HUES64 (cell line): ENCODE measurements around the gene SCYL2.
"Not testable (repeated sequence)": the region's sequence is repeated elsewhere in the genome, so short reads cannot be mapped to it uniquely, and the experiment has no call there.

Experiments used
- H3K27ac ChIP-seq: 2 replicates; pipeline ENCODE4 v1.7.0; 2013; ENCODE audit warnings: low read depth, low read length, inconsistent platforms
- H3K27me3 ChIP-seq: 2 replicates; pipeline ENCODE4 v1.6.1; 2013; ENCODE audit warnings: mild to moderate bottlenecking, low read length; ENCODE audit not compliant: insufficient read depth
- H3K36me3 ChIP-seq: 2 replicates; pipeline ENCODE4 v1.6.1; 2013; ENCODE audit warnings: mild to moderate bottlenecking, low read length; ENCODE audit not compliant: insufficient read depth
- H3K4me1 ChIP-seq: 2 replicates; pipeline ENCODE4 v1.6.1; 2013; ENCODE audit warnings: mild to moderate bottlenecking, low read length, moderate library complexity; ENCODE audit not compliant: insufficient read depth
- H3K4me3 ChIP-seq: 2 replicates; pipeline ENCODE4 v1.5.1; 2013; ENCODE audit warnings: mild to moderate bottlenecking, low read length, moderate library complexity
- H3K9ac ChIP-seq: 2 replicates; pipeline ENCODE4 v1.6.1; 2013; ENCODE audit warnings: mild to moderate bottlenecking, low read depth, low read length
- H3K9me3 ChIP-seq: 2 replicates; pipeline ENCODE4 v1.6.1; 2013; ENCODE audit warnings: low read depth, low read length; ENCODE audit not compliant: insufficient read depth
- WGBS: fragments of 150-250, 120-280 bp; methylation state at CpG from one replicate; pipeline ENCODE4 v1.1.7; 2013; ENCODE audit warnings: missing lambda C conversion rate; 5-methylcytosine and 5-hydroxymethylcytosine counted together

The SCYL2 gene

GRCh38 chr12:100290016-100290415 lies 23.0 kb downstream of the SCYL2 start:
- Histone ChIP-seq H3K9me3 (no peaks in the 10 kb centered on the region), H3K36me3 (peaks cover 39% of the 10 kb centered on the region), H3K4me3 (no peak overlapping the region), H3K27me3 (no peaks in the 10 kb centered on the region), H3K27ac (no peak overlapping the region), H3K4me1 (no peaks in the 10 kb centered on the region), H3K9ac (no peak overlapping the region)
- WGBS = no CpG with 5 or more reads among the region's 3 CpGs

- Histone ChIP-seq H3K4me1 (no peaks in the 10 kb centered on the region), H3K27ac (no peak overlapping the region)
- 80% methylated on average over 1 of the region's 1 CpG for WGBS
Observed at GRCh38 chr12:100293017-100293416, 26.0 kb downstream of the SCYL2 start.

GRCh38 chr12:100294366-100294765 lies 27.4 kb downstream of the SCYL2 start:
- H3K9ac ChIP-seq, H3K4me1 ChIP-seq, H3K9me3 ChIP-seq, H3K27me3 ChIP-seq, H3K4me3 ChIP-seq, H3K27ac ChIP-seq: not testable (repeated sequence)
- WGBS = 94% methylated on average over 13 of the region's 24 CpGs
- H3K36me3 ChIP-seq = peaks cover 52% of the 10 kb centered on the region

More at GRCh38 chr12:100293017-100293416, 26.0 kb downstream of the SCYL2 start:
- H3K9ac ChIP-seq = no peak overlapping the region
- no peaks in the 10 kb centered on the region for H3K9me3 ChIP-seq
- H3K36me3 ChIP-seq = peaks cover 40% of the 10 kb centered on the region
- no peaks in the 10 kb centered on the region for H3K27me3 ChIP-seq
- no peak overlapping the region for H3K4me3 ChIP-seq

- no peak overlapping the region for H3K27ac ChIP-seq
- 97% methylated on average over 4 of the region's 4 CpGs for WGBS
- H3K27me3 ChIP-seq = no peaks in the 10 kb centered on the region
- peaks cover 67% of the 10 kb centered on the region for H3K36me3 ChIP-seq
- no peaks in the 10 kb centered on the region for H3K4me1 ChIP-seq
- H3K9ac ChIP-seq = no peak overlapping the region
- no peaks in the 10 kb centered on the region for H3K9me3 ChIP-seq
- H3K4me3 ChIP-seq = no peak overlapping the region
Observed at GRCh38 chr12:100295764-100296555, 29.0 kb downstream of the SCYL2 start.

- Histone ChIP-seq H3K9me3 (no peaks in the 10 kb centered on the region), H3K36me3 (peaks cover 68% of the 10 kb centered on the region), H3K9ac (no peak overlapping the region), H3K4me3 (no peak overlapping the region), H3K4me1 (no peaks in the 10 kb centered on the region), H3K27me3 (no peaks in the 10 kb centered on the region), H3K27ac (no peak overlapping the region)
- 91% methylated on average over 1 of the region's 1 CpG for whole genome bisulfite sequencing
Observed at GRCh38 chr12:100302081-100302480, 35.1 kb downstream of the SCYL2 start.

- Histone ChIP-seq H3K36me3 (peaks cover 55% of the 10 kb centered on the region), H3K4me3 (no peak overlapping the region), H3K27me3 (no peaks in the 10 kb centered on the region), H3K4me1 (no peaks in the 10 kb centered on the region), H3K27ac (no peak overlapping the region), H3K9ac (no peak overlapping the region), H3K9me3 (no peaks in the 10 kb centered on the region)
- 98% methylated on average over 4 of the region's 4 CpGs for WGBS
Observed at GRCh38 chr12:100303831-100304230, 36.9 kb downstream of the SCYL2 start.

- whole genome bisulfite sequencing = 96% methylated on average over 7 of the region's 7 CpGs
- not testable (repeated sequence) for H3K27me3 ChIP-seq, H3K9me3 ChIP-seq, H3K9ac ChIP-seq, H3K27ac ChIP-seq, H3K4me1 ChIP-seq, H3K4me3 ChIP-seq
- H3K36me3 ChIP-seq = peaks cover 52% of the 10 kb centered on the region
Observed at GRCh38 chr12:100304334-100304733, 37.4 kb downstream of the SCYL2 start.

GRCh38 chr12:100308138-100308537 lies 41.2 kb downstream of the SCYL2 start:
- not testable (repeated sequence) for H3K27me3 ChIP-seq, H3K9ac ChIP-seq, H3K27ac ChIP-seq, H3K9me3 ChIP-seq, H3K4me1 ChIP-seq, H3K4me3 ChIP-seq
- WGBS = 94% methylated on average over 4 of the region's 5 CpGs
- H3K36me3 ChIP-seq = peaks cover 55% of the 10 kb centered on the region

- Histone ChIP-seq H3K4me1 (no peaks in the 10 kb centered on the region), H3K4me3 (no peak overlapping the region), H3K9ac (no peak overlapping the region), H3K27me3 (no peaks in the 10 kb centered on the region), H3K9me3 (no peaks in the 10 kb centered on the region), H3K27ac (no peak overlapping the region), H3K36me3 (peaks cover 69% of the 10 kb centered on the region)
- WGBS = 100% methylated on average over 1 of the region's 1 CpG
Observed at GRCh38 chr12:100311317-100311716, 44.3 kb downstream of the SCYL2 start.

GRCh38 chr12:100317371-100317770 lies 50.4 kb downstream of the SCYL2 start:
- Histone ChIP-seq H3K9me3 (no peaks in the 10 kb centered on the region), H3K36me3 (peaks cover 81% of the 10 kb centered on the region), H3K9ac (no peak overlapping the region), H3K4me3 (no peak overlapping the region), H3K27me3 (no peaks in the 10 kb centered on the region), H3K4me1 (no peaks in the 10 kb centered on the region), H3K27ac (no peak overlapping the region)
- 95% methylated on average over 2 of the region's 2 CpGs for WGBS

GRCh38 chr12:100324498-100324897 lies 57.5 kb downstream of the SCYL2 start:
- no peaks in the 10 kb centered on the region for H3K9me3 ChIP-seq
- no peak overlapping the region for H3K9ac ChIP-seq
- peaks cover 10% of the 10 kb centered on the region; the same call in 1 of the 2 replicates for H3K4me1 ChIP-seq
- no peak overlapping the region for H3K4me3 ChIP-seq
- H3K36me3 ChIP-seq = peaks cover 70% of the 10 kb centered on the region
- H3K27me3 ChIP-seq = no peaks in the 10 kb centered on the region
- no peak overlapping the region for H3K27ac ChIP-seq

- H3K36me3 ChIP-seq = peaks cover 74% of the 10 kb centered on the region
- no peak overlapping the region for H3K9ac ChIP-seq
- H3K27me3 ChIP-seq = no peaks in the 10 kb centered on the region
- H3K9me3 ChIP-seq = no peaks in the 10 kb centered on the region
- H3K27ac ChIP-seq = no peak overlapping the region
- peaks cover 10% of the 10 kb centered on the region; the same call in 1 of the 2 replicates for H3K4me1 ChIP-seq
- H3K4me3 ChIP-seq = no peak overlapping the region
Observed at GRCh38 chr12:100326208-100326607, 59.2 kb downstream of the SCYL2 start.
